PC-9 (cell line): ENCODE results near the gene KASH5.

ENCODE experiments used
- CTCF ChIP-seq: fragments of 200-600 bp; sonication (generic); conservative IDR thresholded peaks from 2 replicates; pipeline ENCODE4 v1.6.1; 2017; ENCODE audit warnings: mixed run types, antibody characterized with exemption, mild to moderate bottlenecking, moderate library complexity
- EZH2 ChIP-seq: fragments of 200-600 bp; sonication (generic); IDR thresholded peaks from 2 replicates; pipeline ENCODE4 v1.8.0; 2017; ENCODE audit warnings: antibody characterized with exemption, low read depth

GRCh38 chr19:49349567-49349966 lies 38.5 kb upstream of the KASH5 start:
- no peak for TF ChIP-seq CTCF
- no peak for TF ChIP-seq EZH2
